ENCODE data around the gene PTPRK.

PTPRK gene

DNA sequence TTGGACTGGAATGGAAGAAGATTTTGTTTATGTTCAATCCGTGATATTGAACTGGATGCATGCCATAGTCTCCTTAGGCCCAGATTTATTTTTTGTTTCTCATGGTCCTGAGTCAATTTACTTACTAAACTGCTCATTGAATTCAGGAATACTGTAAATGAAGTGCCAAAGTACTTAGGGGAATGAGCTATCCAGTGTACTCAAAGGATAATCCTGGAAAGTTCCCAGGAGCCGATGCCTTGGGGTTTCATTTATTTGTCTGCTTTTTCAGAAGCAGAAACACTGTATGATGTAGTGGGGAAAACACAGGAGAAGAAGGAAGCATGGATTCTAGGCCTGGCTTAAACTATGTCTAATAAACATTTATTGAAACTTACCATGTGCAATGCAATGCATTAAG, 563.4 kb downstream of the PTPRK start:
- Histone ChIP-seq H3K27me3 (ENCODE audit: control insufficient read depth, insufficient read depth, low read length) (no peaks in the 10 kb centered on the region), H3K9me3 (ENCODE audit: control insufficient read depth, insufficient read depth, low read length) (no peaks in the 10 kb centered on the region), H3K27ac (ENCODE audit: low read depth, low read length) (no peak overlapping the region), H3K9ac (ENCODE audit: low read depth, low read length) (no peak overlapping the region), H3K36me3 (ENCODE audit: control insufficient read depth, insufficient read depth, low read length) (no peaks in the 10 kb centered on the region), H3K4me1 (ENCODE audit: control insufficient read depth, insufficient read depth, low read length) (no peaks in the 10 kb centered on the region), H3K4me3 (ENCODE audit: low read depth, low read length) (no peak overlapping the region)

DNA sequence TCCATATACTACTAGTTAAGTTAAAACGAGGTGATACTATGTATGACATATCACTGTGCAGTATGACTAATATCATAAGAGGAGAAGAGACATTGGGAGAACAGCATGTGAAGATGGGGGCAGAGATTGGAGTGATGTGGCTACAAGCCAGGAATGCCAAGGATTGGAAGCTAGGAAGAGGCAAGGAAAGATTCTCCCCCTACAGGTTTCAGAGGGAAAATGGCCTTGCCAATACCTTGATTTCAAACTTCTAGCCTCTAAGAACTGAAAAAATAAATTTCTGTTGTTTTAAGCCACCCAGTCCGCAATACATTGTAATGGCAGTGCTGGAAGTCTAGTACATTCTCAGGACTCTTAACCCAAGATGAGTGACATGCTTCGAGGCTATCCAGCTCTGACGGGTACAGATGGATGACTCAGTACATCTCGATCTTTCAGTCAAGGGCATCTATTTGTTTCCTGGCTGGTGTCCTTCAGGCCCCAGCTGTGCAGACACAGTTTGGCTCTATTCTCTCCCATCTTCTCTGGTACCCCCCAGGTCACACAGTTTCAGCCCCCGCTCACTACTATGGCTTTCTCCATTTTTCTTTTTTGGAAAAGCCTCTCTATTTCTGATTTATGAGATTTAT, 564.0 kb downstream of the PTPRK start:
- Histone ChIP-seq H3K4me1 (ENCODE audit: control insufficient read depth, insufficient read depth, low read length) (no peaks in the 10 kb centered on the region), H3K27ac (ENCODE audit: low read depth, low read length) (no peak overlapping the region), H3K27me3 (ENCODE audit: control insufficient read depth, insufficient read depth, low read length) (no peaks in the 10 kb centered on the region), H3K4me3 (ENCODE audit: low read depth, low read length) (no peak overlapping the region), H3K9me3 (ENCODE audit: control insufficient read depth, insufficient read depth, low read length) (no peaks in the 10 kb centered on the region), H3K9ac (ENCODE audit: low read depth, low read length) (no peak overlapping the region), H3K36me3 (ENCODE audit: control insufficient read depth, insufficient read depth, low read length) (no peaks in the 10 kb centered on the region)

DNA sequence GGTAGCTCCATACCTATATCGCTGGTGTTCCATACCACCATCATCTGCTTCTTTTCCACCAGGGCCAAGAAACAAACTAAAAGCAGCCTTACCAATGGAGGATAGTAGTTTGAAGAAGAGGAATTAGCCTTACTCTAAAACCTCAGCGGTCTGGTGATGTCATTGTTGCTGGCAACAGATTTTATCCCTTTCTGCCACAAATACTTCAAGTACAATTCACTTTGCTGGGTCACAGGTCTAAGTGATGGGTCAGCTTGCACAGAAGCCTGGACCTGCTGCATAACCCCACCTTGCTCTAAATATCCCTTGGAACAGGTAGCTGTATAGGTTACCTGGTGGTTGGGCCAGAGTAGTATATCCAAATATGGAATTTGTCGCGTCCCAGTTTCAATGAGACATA, 566.3 kb downstream of the PTPRK start:
- no peaks in the 10 kb centered on the region for H3K36me3 ChIP-seq (ENCODE audit: control insufficient read depth, insufficient read depth, low read length)
- H3K9me3 ChIP-seq (ENCODE audit: control insufficient read depth, insufficient read depth, low read length) = no peaks in the 10 kb centered on the region
- no peaks in the 10 kb centered on the region for H3K4me1 ChIP-seq (ENCODE audit: control insufficient read depth, insufficient read depth, low read length)
- no peak overlapping the region for H3K27ac ChIP-seq (ENCODE audit: low read depth, low read length)
- H3K4me3 ChIP-seq (ENCODE audit: low read depth, low read length) = no peak overlapping the region
- no peaks in the 10 kb centered on the region for H3K27me3 ChIP-seq (ENCODE audit: control insufficient read depth, insufficient read depth, low read length)
- no peak overlapping the region for H3K9ac ChIP-seq (ENCODE audit: low read depth, low read length)

DNA sequence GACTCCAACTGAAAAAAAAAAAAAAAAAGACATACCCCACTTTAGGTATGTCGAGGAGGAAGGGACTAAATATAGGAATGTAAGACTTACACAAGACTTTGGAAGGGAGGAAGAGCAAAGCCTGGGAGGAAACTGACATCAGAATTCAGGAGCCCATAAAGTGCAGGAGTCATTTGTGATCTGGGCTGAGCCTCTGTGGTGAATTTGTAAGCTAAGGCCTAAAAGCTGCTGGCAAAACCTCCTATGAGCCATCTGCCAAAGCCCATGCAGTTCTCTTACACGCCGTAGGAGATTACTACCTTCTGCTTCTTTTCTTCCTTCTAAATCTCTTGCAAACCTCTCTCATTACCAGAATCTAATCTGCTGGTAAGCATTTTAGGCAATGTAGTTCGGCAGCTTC, 567.6 kb downstream of the PTPRK start:
- Histone ChIP-seq H3K9me3 (ENCODE audit: control insufficient read depth, insufficient read depth, low read length) (no peaks in the 10 kb centered on the region), H3K4me1 (ENCODE audit: control insufficient read depth, insufficient read depth, low read length) (no peaks in the 10 kb centered on the region), H3K4me3 (ENCODE audit: low read depth, low read length) (no peak overlapping the region), H3K9ac (ENCODE audit: low read depth, low read length) (no peak overlapping the region), H3K27ac (ENCODE audit: low read depth, low read length) (no peak overlapping the region), H3K36me3 (ENCODE audit: control insufficient read depth, insufficient read depth, low read length) (no peaks in the 10 kb centered on the region), H3K27me3 (ENCODE audit: control insufficient read depth, insufficient read depth, low read length) (no peaks in the 10 kb centered on the region)

DNA sequence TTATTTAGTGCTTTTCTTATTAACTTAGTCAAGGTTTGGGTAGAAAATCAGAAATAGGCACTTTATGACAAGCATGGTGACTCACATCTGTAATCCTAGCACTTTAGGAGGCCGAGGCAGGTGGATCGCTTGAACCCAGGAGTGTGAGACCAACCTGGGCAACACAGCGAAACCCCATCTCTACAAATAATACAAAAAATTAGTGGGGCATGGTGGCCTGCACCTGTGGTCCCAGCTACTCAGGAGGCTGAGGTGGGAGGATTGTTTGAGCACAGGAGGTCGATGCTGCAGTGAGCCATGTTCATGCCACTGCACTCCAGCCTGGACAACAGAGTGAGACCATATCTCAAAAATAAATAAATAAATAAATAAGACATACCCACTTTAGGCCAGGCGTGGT, 568.2 kb downstream of the PTPRK start:
- no peaks in the 10 kb centered on the region for H3K9me3 ChIP-seq (ENCODE audit: control insufficient read depth, insufficient read depth, low read length)
- no peaks in the 10 kb centered on the region for H3K36me3 ChIP-seq (ENCODE audit: control insufficient read depth, insufficient read depth, low read length)
- no peak overlapping the region for H3K27ac ChIP-seq (ENCODE audit: low read depth, low read length)
- H3K4me3 ChIP-seq (ENCODE audit: low read depth, low read length) = no peak overlapping the region
- no peak overlapping the region for H3K9ac ChIP-seq (ENCODE audit: low read depth, low read length)
- no peaks in the 10 kb centered on the region for H3K27me3 ChIP-seq (ENCODE audit: control insufficient read depth, insufficient read depth, low read length)
- no peaks in the 10 kb centered on the region for H3K4me1 ChIP-seq (ENCODE audit: control insufficient read depth, insufficient read depth, low read length)

DNA sequence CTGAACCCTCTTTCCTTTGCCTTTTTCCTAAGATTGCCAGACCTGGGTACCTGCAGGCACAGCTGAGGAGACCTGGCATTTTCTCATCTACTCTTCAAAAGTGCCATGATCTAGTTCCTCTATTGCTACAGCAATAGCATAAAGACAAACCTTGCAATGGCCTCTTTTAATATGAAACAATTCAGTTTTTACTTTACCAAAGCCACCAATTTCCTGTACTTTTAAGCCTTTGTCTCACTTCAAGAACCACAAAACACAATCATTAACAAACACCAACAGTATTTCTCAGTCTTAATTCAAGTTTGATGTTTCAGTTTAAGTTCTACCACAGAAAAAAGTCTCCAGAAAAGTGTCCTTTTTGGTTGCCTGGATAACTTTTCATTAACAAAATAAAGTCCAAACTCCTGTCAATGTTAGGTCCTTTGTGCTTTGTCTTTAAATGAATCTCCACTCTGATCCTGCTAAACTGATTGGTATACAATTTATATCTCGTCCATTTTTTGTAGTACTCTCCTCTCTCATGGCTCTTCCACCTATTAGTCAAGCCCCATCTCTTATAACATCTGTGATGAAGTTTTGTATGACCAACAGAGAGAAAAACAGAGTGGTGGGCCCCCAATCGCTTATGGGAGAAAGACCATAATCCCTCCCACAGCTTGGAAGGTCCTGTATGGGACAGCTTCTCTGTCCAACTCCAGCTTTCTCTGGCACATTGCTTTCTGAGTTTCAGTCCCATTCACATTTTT, 569.1 kb downstream of the PTPRK start:
- Histone ChIP-seq H3K27me3 (ENCODE audit: control insufficient read depth, insufficient read depth, low read length) (no peaks in the 10 kb centered on the region), H3K36me3 (ENCODE audit: control insufficient read depth, insufficient read depth, low read length) (no peaks in the 10 kb centered on the region), H3K4me1 (ENCODE audit: control insufficient read depth, insufficient read depth, low read length) (no peaks in the 10 kb centered on the region), H3K9ac (ENCODE audit: low read depth, low read length) (no peak overlapping the region), H3K9me3 (ENCODE audit: control insufficient read depth, insufficient read depth, low read length) (no peaks in the 10 kb centered on the region), H3K4me3 (ENCODE audit: low read depth, low read length) (no peak overlapping the region), H3K27ac (ENCODE audit: low read depth, low read length) (no peak overlapping the region)

DNA sequence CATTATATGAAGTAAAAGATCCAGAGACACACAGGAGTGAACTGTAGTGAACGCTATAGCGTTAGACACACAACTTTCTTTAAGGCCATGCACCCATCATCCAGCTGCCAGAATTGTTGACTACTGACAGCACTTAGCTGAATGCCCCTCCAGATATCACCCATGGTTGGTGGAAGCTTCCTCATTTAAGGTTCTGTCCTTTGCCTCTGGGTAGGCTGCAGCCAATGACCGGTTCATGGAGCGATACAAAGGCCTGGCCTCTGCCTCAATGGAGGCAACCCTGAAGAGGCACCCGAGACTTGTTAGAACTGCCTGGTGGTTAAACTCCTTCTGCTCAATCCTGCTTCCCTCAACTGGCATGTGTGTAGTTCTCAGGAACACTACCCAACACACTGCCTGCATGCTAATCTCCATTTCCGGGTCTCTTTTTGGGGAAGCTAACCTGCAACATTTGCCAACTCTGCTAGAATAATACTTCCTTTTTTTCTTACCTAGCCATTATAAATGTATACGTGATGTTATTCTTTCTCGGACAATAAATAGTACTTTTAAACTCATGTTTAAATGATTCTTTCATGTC, 569.7 kb downstream of the PTPRK start:
- H3K9ac ChIP-seq (ENCODE audit: low read depth, low read length) = no peak overlapping the region
- H3K4me3 ChIP-seq (ENCODE audit: low read depth, low read length) = no peak overlapping the region
- H3K4me1 ChIP-seq (ENCODE audit: control insufficient read depth, insufficient read depth, low read length) = no peaks in the 10 kb centered on the region
- no peaks in the 10 kb centered on the region for H3K27me3 ChIP-seq (ENCODE audit: control insufficient read depth, insufficient read depth, low read length)
- H3K27ac ChIP-seq (ENCODE audit: low read depth, low read length) = no peak overlapping the region
- no peaks in the 10 kb centered on the region for H3K9me3 ChIP-seq (ENCODE audit: control insufficient read depth, insufficient read depth, low read length)
- no peaks in the 10 kb centered on the region for H3K36me3 ChIP-seq (ENCODE audit: control insufficient read depth, insufficient read depth, low read length)

DNA sequence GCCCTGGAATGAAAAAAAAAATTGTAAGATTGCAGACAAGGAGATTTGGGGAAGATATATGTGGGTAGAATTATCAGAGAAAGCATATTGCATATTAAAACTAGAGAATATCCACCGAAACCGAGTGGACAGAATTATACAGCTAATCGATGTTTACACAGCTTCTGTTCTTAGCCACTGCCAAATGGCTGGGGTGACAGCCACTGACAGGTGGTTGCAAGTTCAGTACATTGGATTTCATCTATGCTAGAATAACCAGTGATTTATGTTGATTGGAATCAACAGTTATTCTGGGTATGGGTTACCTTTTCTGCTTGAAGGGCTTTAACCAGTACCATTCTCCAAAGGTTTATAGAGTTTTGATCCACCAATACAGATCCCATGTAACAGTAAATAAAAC, 571.1 kb downstream of the PTPRK start:
- Histone ChIP-seq H3K27me3 (ENCODE audit: control insufficient read depth, insufficient read depth, low read length) (no peaks in the 10 kb centered on the region), H3K9me3 (ENCODE audit: control insufficient read depth, insufficient read depth, low read length) (no peaks in the 10 kb centered on the region), H3K4me1 (ENCODE audit: control insufficient read depth, insufficient read depth, low read length) (no peaks in the 10 kb centered on the region), H3K4me3 (ENCODE audit: low read depth, low read length) (no peak overlapping the region), H3K27ac (ENCODE audit: low read depth, low read length) (no peak overlapping the region), H3K36me3 (ENCODE audit: control insufficient read depth, insufficient read depth, low read length) (no peaks in the 10 kb centered on the region), H3K9ac (ENCODE audit: low read depth, low read length) (no peak overlapping the region)

DNA sequence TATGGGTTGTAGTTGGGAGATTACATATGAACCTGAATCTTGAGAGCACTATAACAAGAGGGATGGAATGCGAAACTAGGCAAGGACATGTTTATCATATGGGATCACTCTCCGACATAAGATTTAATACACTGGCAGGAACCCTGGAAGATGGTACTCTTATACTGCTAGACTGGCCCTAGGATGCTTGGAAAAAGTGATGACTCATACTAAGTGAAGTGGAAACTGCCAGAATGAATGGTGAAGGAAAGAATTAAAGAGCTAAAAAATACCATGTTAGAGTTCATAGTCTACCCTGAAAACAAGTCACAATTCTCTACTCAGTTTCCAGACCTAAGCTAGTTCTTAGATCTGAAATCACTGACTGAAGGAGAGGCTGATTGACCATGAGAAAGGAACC, 574.0 kb downstream of the PTPRK start:
- Histone ChIP-seq H3K4me1 (ENCODE audit: control insufficient read depth, insufficient read depth, low read length) (no peaks in the 10 kb centered on the region), H3K4me3 (ENCODE audit: low read depth, low read length) (no peak overlapping the region), H3K36me3 (ENCODE audit: control insufficient read depth, insufficient read depth, low read length) (no peaks in the 10 kb centered on the region), H3K9ac (ENCODE audit: low read depth, low read length) (no peak overlapping the region), H3K9me3 (ENCODE audit: control insufficient read depth, insufficient read depth, low read length) (no peaks in the 10 kb centered on the region), H3K27me3 (ENCODE audit: control insufficient read depth, insufficient read depth, low read length) (no peaks in the 10 kb centered on the region), H3K27ac (ENCODE audit: low read depth, low read length) (no peak overlapping the region)

DNA sequence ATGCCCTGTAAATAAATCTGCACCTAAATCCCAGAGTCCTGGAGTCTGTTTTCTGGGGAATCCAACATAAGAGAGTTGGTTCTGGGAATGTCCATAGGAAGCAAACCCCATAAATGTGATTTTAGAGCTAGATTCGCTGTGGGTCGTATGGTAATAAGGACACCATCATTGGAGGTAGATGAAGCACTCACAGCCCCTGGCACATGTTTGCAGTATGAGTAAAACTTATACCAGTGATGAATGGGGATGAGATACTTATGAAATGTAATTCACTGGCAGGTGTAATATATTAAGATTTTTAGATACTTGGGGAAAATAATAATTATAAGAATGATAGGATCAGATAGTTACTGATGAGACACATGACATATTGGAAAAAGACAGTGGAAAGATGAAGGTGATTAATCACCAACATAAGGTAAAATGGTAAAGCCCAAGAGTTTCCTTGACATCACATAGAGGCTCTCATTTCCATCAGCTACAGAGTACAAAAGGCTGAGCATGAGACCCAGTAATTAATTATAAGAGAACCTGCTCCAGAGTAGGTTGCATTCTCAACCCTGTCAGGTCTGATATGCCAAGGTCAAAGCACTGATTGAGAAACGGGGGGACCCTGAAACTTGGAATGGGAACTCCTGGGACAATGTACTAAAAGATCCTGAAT, 574.8 kb downstream of the PTPRK start:
- H3K4me3 ChIP-seq (ENCODE audit: low read depth, low read length) = no peak overlapping the region
- H3K9me3 ChIP-seq (ENCODE audit: control insufficient read depth, insufficient read depth, low read length) = no peaks in the 10 kb centered on the region
- no peaks in the 10 kb centered on the region for H3K36me3 ChIP-seq (ENCODE audit: control insufficient read depth, insufficient read depth, low read length)
- no peak overlapping the region for H3K27ac ChIP-seq (ENCODE audit: low read depth, low read length)
- H3K4me1 ChIP-seq (ENCODE audit: control insufficient read depth, insufficient read depth, low read length) = no peaks in the 10 kb centered on the region
- H3K9ac ChIP-seq (ENCODE audit: low read depth, low read length) = no peak overlapping the region
- H3K27me3 ChIP-seq (ENCODE audit: control insufficient read depth, insufficient read depth, low read length) = no peaks in the 10 kb centered on the region

DNA sequence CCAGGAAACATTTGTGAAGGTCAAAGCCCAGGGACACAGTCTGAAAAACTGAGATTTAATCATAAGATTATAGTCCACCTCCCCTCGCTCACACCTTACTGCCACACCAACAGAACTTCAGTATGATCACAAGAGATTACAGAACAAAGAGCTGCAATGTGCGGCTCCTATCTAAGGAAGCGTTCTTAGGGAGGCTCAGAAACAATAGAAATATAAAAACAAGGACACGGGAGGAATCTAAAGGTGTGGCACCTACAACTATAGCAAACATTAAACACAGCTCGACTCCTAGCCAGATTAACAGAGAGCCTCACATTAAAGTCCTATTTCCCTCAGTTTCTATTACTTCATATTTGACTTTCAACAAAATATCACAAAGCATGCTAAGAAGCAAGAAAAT, 579.2 kb downstream of the PTPRK start:
- Histone ChIP-seq H3K27ac (ENCODE audit: low read depth, low read length) (no peak overlapping the region), H3K4me1 (ENCODE audit: control insufficient read depth, insufficient read depth, low read length) (no peaks in the 10 kb centered on the region), H3K9ac (ENCODE audit: low read depth, low read length) (no peak overlapping the region), H3K9me3 (ENCODE audit: control insufficient read depth, insufficient read depth, low read length) (no peaks in the 10 kb centered on the region), H3K36me3 (ENCODE audit: control insufficient read depth, insufficient read depth, low read length) (no peaks in the 10 kb centered on the region), H3K27me3 (ENCODE audit: control insufficient read depth, insufficient read depth, low read length) (no peaks in the 10 kb centered on the region), H3K4me3 (ENCODE audit: low read depth, low read length) (no peak overlapping the region)
